ENCODE measurements around the gene PRPF40A.
"Not testable (repeated sequence)": the region's sequence is repeated elsewhere in the genome, so short reads cannot be mapped to it uniquely, and the experiment has no call there.

PRPF40A gene

GRCh38 chr2:152723918-152724317 lies 6.7 kb upstream of the PRPF40A start:
- Histone ChIP-seq H3K23ac (ENCODE audit: low read length in 2 of 2) (no peak overlapping the region), H2BK120ac (ENCODE audit: low read depth, low read length) (no peak overlapping the region)
- no CpG with 5 or more reads among the region's 1 CpG for WGBS

GRCh38 chr2:152722639-152723038 lies 5.4 kb upstream of the PRPF40A start:
- H2AFZ ChIP-seq (ENCODE audit: low read depth, low read length); H3K23ac ChIP-seq (ENCODE audit: low read length in 2 of 2); H3K9ac ChIP-seq (ENCODE audit: low read length); H4K8ac ChIP-seq (ENCODE audit: low read length); H3K4ac ChIP-seq (ENCODE audit: low read depth in 1 of 2, low read length in 2 of 2); H2AK5ac ChIP-seq (ENCODE audit: low read length, severe bottlenecking); DNase-seq; H2BK12ac ChIP-seq (ENCODE audit: low read length in 2 of 2); H3K18ac ChIP-seq (ENCODE audit: low read depth in 1 of 2, low read length in 2 of 2); H2BK5ac ChIP-seq (ENCODE audit: low read depth, low read length, poor library complexity, severe bottlenecking); H3K27me3 ChIP-seq (ENCODE audit: control insufficient read depth in 1 of 2, insufficient read depth in 1 of 2, low read length in 2 of 2); H3K79me1 ChIP-seq (replicated peaks; ENCODE audit: low read length, poor library complexity, severe bottlenecking); H3K14ac ChIP-seq (ENCODE audit: low read length in 2 of 2); H3K9me3 ChIP-seq (ENCODE audit: control insufficient read depth, low read length); H3K27ac ChIP-seq (ENCODE audit: low read length, poor library complexity, severe bottlenecking); H3K4me2 ChIP-seq (ENCODE audit: low read length, poor library complexity, severe bottlenecking); H2BK120ac ChIP-seq (ENCODE audit: low read depth, low read length); H3K4me3 ChIP-seq (ENCODE audit: insufficient read depth in 1 of 2, low read depth in 1 of 2, low read length in 2 of 2); H3K4me1 ChIP-seq (ENCODE audit: control insufficient read depth, insufficient read depth, low read depth, low read length); H4K91ac ChIP-seq (ENCODE audit: low read length); H2BK15ac ChIP-seq (ENCODE audit: low read depth, poor library complexity, severe bottlenecking): not testable (repeated sequence)
- peaks cover 0 to 27% of the 10 kb centered on the region in 2 experiments for H3K36me3 ChIP-seq (ENCODE audit: control insufficient read depth in 1 of 2, insufficient read depth in 2 of 2, low read depth in 1 of 2, low read length in 2 of 2)
- 98% methylated on average over 8 of the region's 8 CpGs for WGBS

More at GRCh38 chr2:152723918-152724317, 6.7 kb upstream of the PRPF40A start:
- Histone ChIP-seq H3K4me3 (ENCODE audit: insufficient read depth in 1 of 2, low read depth in 1 of 2, low read length in 2 of 2) (no peak overlapping the region), H4K8ac (ENCODE audit: low read length) (no peak overlapping the region), H3K27ac (ENCODE audit: low read length, poor library complexity, severe bottlenecking) (no peak overlapping the region), H4K91ac (ENCODE audit: low read length) (no peak overlapping the region), H3K27me3 (ENCODE audit: control insufficient read depth in 1 of 2, insufficient read depth in 1 of 2, low read length in 2 of 2) (no peaks in the 10 kb centered on the region), H3K36me3 (ENCODE audit: control insufficient read depth in 1 of 2, insufficient read depth in 2 of 2, low read depth in 1 of 2, low read length in 2 of 2) (peaks cover 0 to 32% of the 10 kb centered on the region in 2 experiments), H3K9ac (ENCODE audit: low read length) (no peak overlapping the region), H3K4me2 (ENCODE audit: low read length, poor library complexity, severe bottlenecking) (no peak overlapping the region), H3K79me1 (replicated peaks; ENCODE audit: low read length, poor library complexity, severe bottlenecking) (peaks cover 7% of the 10 kb centered on the region), H3K14ac (ENCODE audit: low read length in 2 of 2) (no peak overlapping the region), H2AFZ (ENCODE audit: low read depth, low read length) (no peak overlapping the region), H3K18ac (ENCODE audit: low read depth in 1 of 2, low read length in 2 of 2) (no peak overlapping the region), H2BK12ac (ENCODE audit: low read length in 2 of 2) (no peak overlapping the region), H3K4me1 (ENCODE audit: control insufficient read depth, insufficient read depth, low read depth, low read length) (no peaks in the 10 kb centered on the region), H2BK15ac (ENCODE audit: low read depth, poor library complexity, severe bottlenecking) (no peak overlapping the region), H2BK5ac (ENCODE audit: low read depth, low read length, poor library complexity, severe bottlenecking) (no peak overlapping the region), H2AK5ac (ENCODE audit: low read length, severe bottlenecking) (no peak overlapping the region), H3K9me3 (ENCODE audit: control insufficient read depth, low read length) (no peaks in the 10 kb centered on the region), H3K4ac (ENCODE audit: low read depth in 1 of 2, low read length in 2 of 2) (no peak overlapping the region)
- DNase-seq = no peak

DNA sequence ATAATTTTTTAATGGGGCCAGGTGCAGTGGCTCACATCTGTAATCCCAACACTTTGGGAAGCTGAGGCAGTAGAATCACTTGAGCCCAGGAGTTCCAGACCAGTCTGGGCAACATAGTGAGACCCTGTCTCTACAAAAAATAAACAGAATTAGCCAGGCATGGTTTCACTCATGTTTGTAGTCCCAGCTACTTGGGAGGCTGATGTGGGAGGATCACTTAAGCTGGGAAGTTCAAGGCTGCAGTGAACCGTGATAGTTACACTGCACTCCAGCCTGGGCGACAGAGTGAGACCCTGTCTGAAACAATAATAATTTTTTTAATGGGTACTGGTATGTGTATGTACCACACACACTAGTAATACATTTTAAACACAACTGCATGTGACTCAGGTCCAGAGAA lies 3.5 kb upstream of the PRPF40A start:
- Histone ChIP-seq H2BK120ac (ENCODE audit: low read depth, low read length) (no peak overlapping the region), H3K27ac (ENCODE audit: low read length, poor library complexity, severe bottlenecking) (no peak overlapping the region), H3K18ac (ENCODE audit: low read depth in 1 of 2, low read length in 2 of 2) (no peak overlapping the region), H3K4me3 (ENCODE audit: insufficient read depth in 1 of 2, low read depth in 1 of 2, low read length in 2 of 2) (no peak overlapping the region), H3K23ac (ENCODE audit: low read length in 2 of 2) (no peak overlapping the region), H3K4me1 (ENCODE audit: control insufficient read depth, insufficient read depth, low read depth, low read length) (peaks cover 1% of the 10 kb centered on the region), H2BK12ac (ENCODE audit: low read length in 2 of 2) (no peak overlapping the region), H2AK5ac (ENCODE audit: low read length, severe bottlenecking) (no peak overlapping the region), H3K9me3 (ENCODE audit: control insufficient read depth, low read length) (no peaks in the 10 kb centered on the region), H4K91ac (ENCODE audit: low read length) (no peak overlapping the region), H3K27me3 (ENCODE audit: control insufficient read depth in 1 of 2, insufficient read depth in 1 of 2, low read length in 2 of 2) (no peaks in the 10 kb centered on the region), H2BK15ac (ENCODE audit: low read depth, poor library complexity, severe bottlenecking) (no peak overlapping the region), H3K4me2 (ENCODE audit: low read length, poor library complexity, severe bottlenecking) (no peak overlapping the region), H3K14ac (ENCODE audit: low read length in 2 of 2) (no peak overlapping the region), H2BK5ac (ENCODE audit: low read depth, low read length, poor library complexity, severe bottlenecking) (no peak overlapping the region), H4K8ac (ENCODE audit: low read length) (no peak overlapping the region), H3K4ac (ENCODE audit: low read depth in 1 of 2, low read length in 2 of 2) (no peak overlapping the region), H3K9ac (ENCODE audit: low read length) (no peak overlapping the region), H2AFZ (ENCODE audit: low read depth, low read length) (no peak overlapping the region), H3K36me3 (ENCODE audit: control insufficient read depth in 1 of 2, insufficient read depth in 2 of 2, low read depth in 1 of 2, low read length in 2 of 2) (peaks cover 0 to 26% of the 10 kb centered on the region in 2 experiments), H3K79me1 (replicated peaks; ENCODE audit: low read length, poor library complexity, severe bottlenecking) (peaks cover 7% of the 10 kb centered on the region)
- WGBS = no CpG with 5 or more reads among the region's 2 CpGs
- DNase-seq = no peak

DNA sequence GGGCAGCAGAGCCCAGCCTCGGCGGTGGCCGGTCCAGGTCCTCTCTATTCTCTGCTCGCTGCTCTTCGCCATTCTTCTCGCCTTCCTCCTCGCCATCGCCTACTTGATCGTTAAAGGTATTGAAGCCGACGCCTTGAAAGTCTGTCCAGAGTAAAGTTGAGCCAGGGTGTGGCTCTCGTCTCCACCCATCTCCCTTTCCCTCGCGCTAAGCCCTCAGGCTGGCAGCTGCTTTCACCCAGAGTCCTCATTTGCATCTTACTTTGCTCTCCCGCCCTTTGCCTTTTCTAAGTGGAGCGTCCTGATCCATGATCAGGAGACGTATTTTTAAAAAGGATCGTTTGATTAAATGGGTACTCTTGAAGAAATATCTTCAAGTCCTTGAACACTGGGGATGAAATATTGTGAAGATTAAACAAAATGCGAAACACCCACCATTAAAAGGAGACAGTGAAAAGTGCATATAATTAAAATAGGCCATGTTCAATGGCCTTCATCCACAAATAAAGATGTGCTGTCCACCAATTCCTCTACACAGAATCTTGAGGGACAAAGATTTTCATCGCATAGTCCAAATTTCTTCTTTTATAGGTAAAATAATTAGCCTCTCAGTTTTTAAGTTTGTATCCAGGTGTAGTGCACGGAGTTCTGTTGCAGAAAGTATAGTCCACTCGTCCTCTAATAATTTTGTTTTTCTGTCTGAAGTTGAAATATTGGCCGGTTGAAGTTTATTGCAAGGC lies 1.8 kb upstream of the PRPF40A start:
- peak overlapping the region; percentile 5 to 99 for H3K18ac ChIP-seq (ENCODE audit: low read depth in 1 of 2, low read length in 2 of 2)
- H2AFZ ChIP-seq (ENCODE audit: low read depth, low read length) = peak overlapping the region; percentile 89
- H3K36me3 ChIP-seq (ENCODE audit: control insufficient read depth in 1 of 2, insufficient read depth in 2 of 2, low read depth in 1 of 2, low read length in 2 of 2) = peaks cover 0 to 34% of the 10 kb centered on the region in 2 experiments
- peak; percentile 53 for DNase-seq
- no peak overlapping the region for H3K23ac ChIP-seq (ENCODE audit: low read length in 2 of 2)
- H3K4me3 ChIP-seq (ENCODE audit: insufficient read depth in 1 of 2, low read depth in 1 of 2, low read length in 2 of 2) = peak overlapping the region; percentile 93 to 95
- no peak overlapping the region for H4K91ac ChIP-seq (ENCODE audit: low read length)
- H3K27me3 ChIP-seq (ENCODE audit: control insufficient read depth in 1 of 2, insufficient read depth in 1 of 2, low read length in 2 of 2) = no peaks in the 10 kb centered on the region
- H2BK5ac ChIP-seq (ENCODE audit: low read depth, low read length, poor library complexity, severe bottlenecking) = no peak overlapping the region
- peak overlapping the region; percentile 29 for H3K27ac ChIP-seq (ENCODE audit: low read length, poor library complexity, severe bottlenecking)
- no peaks in the 10 kb centered on the region for H3K9me3 ChIP-seq (ENCODE audit: control insufficient read depth, low read length)
- H3K14ac ChIP-seq (ENCODE audit: low read length in 2 of 2) = peak overlapping the region in 1 of 2 experiments; percentile 88
- H3K4me2 ChIP-seq (ENCODE audit: low read length, poor library complexity, severe bottlenecking) = peak overlapping the region; percentile 73
- H2BK15ac ChIP-seq (ENCODE audit: low read depth, poor library complexity, severe bottlenecking) = no peak overlapping the region
- H2BK120ac ChIP-seq (ENCODE audit: low read depth, low read length) = no peak overlapping the region
- H3K4me1 ChIP-seq (ENCODE audit: control insufficient read depth, insufficient read depth, low read depth, low read length) = peaks cover 1% of the 10 kb centered on the region
- H3K79me1 ChIP-seq (replicated peaks; ENCODE audit: low read length, poor library complexity, severe bottlenecking) = peaks cover 4% of the 10 kb centered on the region
- H3K4ac ChIP-seq (ENCODE audit: low read depth in 1 of 2, low read length in 2 of 2) = peak overlapping the region; percentile 83 to 91
- no peak overlapping the region for H2AK5ac ChIP-seq (ENCODE audit: low read length, severe bottlenecking)
- H3K9ac ChIP-seq (ENCODE audit: low read length) = peak overlapping the region; percentile 99
- 3% methylated on average over 19 of the region's 23 CpGs for WGBS
- no peak overlapping the region for H4K8ac ChIP-seq (ENCODE audit: low read length)
- H2BK12ac ChIP-seq (ENCODE audit: low read length in 2 of 2) = no peak overlapping the region
